ENCODE data around the gene COL6A3. TPM values are rescaled to one million over a fixed set of nuclear protein-coding genes. Genes with fewer than 3 reads are reported as not detected.

COL6A3 gene
- total RNA-seq, 1 donor from 2014 or later: 645 TPM

- peaks cover 4% of the 10 kb centered on the region for H3K9me3 Mint-ChIP-seq
- H3K27me3 Mint-ChIP-seq (ENCODE audit: low read depth): peaks cover 5% of the 10 kb centered on the region
- TF ChIP-seq CTCF (IDR thresholded peaks at IDR 0.05; ENCODE audit: unreplicated experiment): no peak
- H3K27ac Mint-ChIP-seq: peak overlapping the region; percentile 89
- no peak overlapping the region for H3K4me3 Mint-ChIP-seq
- H3K36me3 Mint-ChIP-seq: no peaks in the 10 kb centered on the region
- H3K4me1 Mint-ChIP-seq: peaks cover 32% of the 10 kb centered on the region
- no peak for DNase-seq (ENCODE audit: low spot score in 2 of 2, unreplicated experiment in 2 of 2)
Observed at GRCh38 chr2:237451643-237452469, 37.9 kb upstream of the COL6A3 start.

GRCh38 chr2:237450583-237450982 is 36.6 kb upstream of the COL6A3 start:
- Mint-ChIP-seq H3K9me3 (peaks cover 4% of the 10 kb centered on the region), H3K36me3 (no peaks in the 10 kb centered on the region), H3K27ac (no peak overlapping the region), H3K4me1 (peaks cover 32% of the 10 kb centered on the region), H3K4me3 (no peak overlapping the region), H3K27me3 (ENCODE audit: low read depth) (peaks cover 5% of the 10 kb centered on the region)
- no peak for DNase-seq (ENCODE audit: low spot score in 2 of 2, unreplicated experiment in 2 of 2)
- no peak for TF ChIP-seq CTCF (IDR thresholded peaks at IDR 0.05; ENCODE audit: unreplicated experiment)

GRCh38 chr2:237450108-237450507 is 36.1 kb upstream of the COL6A3 start:
- TF ChIP-seq CTCF (IDR thresholded peaks at IDR 0.05; ENCODE audit: unreplicated experiment): no peak

GRCh38 chr2:237449193-237449881 is 35.4 kb upstream of the COL6A3 start:
- Mint-ChIP-seq H3K9me3 (peaks cover 2% of the 10 kb centered on the region), H3K4me1 (peaks cover 33% of the 10 kb centered on the region), H3K27ac (peak overlapping the region; percentile 82), H3K27me3 (ENCODE audit: low read depth) (peaks cover 5% of the 10 kb centered on the region), H3K36me3 (no peaks in the 10 kb centered on the region), H3K4me3 (no peak overlapping the region)
- no peak for DNase-seq (ENCODE audit: low spot score in 2 of 2, unreplicated experiment in 2 of 2)
- TF ChIP-seq CTCF (IDR thresholded peaks at IDR 0.05; ENCODE audit: unreplicated experiment): no peak

More at GRCh38 chr2:237450108-237450507, 36.1 kb upstream of the COL6A3 start:
- H3K27ac Mint-ChIP-seq: no peak overlapping the region
- no peaks in the 10 kb centered on the region for H3K36me3 Mint-ChIP-seq
- peaks cover 5% of the 10 kb centered on the region for H3K27me3 Mint-ChIP-seq (ENCODE audit: low read depth)
- DNase-seq (ENCODE audit: low spot score in 2 of 2, unreplicated experiment in 2 of 2): no peak
- peaks cover 32% of the 10 kb centered on the region for H3K4me1 Mint-ChIP-seq
- H3K4me3 Mint-ChIP-seq: no peak overlapping the region
- H3K9me3 Mint-ChIP-seq: peaks cover 4% of the 10 kb centered on the region

GRCh38 chr2:237448626-237449025 is 34.7 kb upstream of the COL6A3 start:
- H3K4me3 Mint-ChIP-seq: no peak overlapping the region
- H3K4me1 Mint-ChIP-seq: peaks cover 39% of the 10 kb centered on the region
- peaks cover 5% of the 10 kb centered on the region for H3K27me3 Mint-ChIP-seq (ENCODE audit: low read depth)
- H3K9me3 Mint-ChIP-seq: no peaks in the 10 kb centered on the region
- no peaks in the 10 kb centered on the region for H3K36me3 Mint-ChIP-seq
- DNase-seq (ENCODE audit: low spot score in 2 of 2, unreplicated experiment in 2 of 2): no peak
- no peak for TF ChIP-seq CTCF (IDR thresholded peaks at IDR 0.05; ENCODE audit: unreplicated experiment)
- H3K27ac Mint-ChIP-seq: no peak overlapping the region
